Prostate gland (tissue), 2 donors: ENCODE results near the gene TRIM27.

Experiments used
- CTCF ChIP-seq, 4 experiments: fragments of 200-600 bp in 2 of 4; fragments of 450-650 bp in 2 of 4; sonication (generic) in 2 of 4; IDR thresholded peaks; 1 replicate in 3 of 4; 2 replicates in 1 of 4; pipeline ENCODE4 v1.5.1; 2016 to 2019; ENCODE audit warnings: antibody characterized with exemption in 4 of 4, mild to moderate bottlenecking in 2 of 4, moderate library complexity in 2 of 4
- POLR2A ChIP-seq: fragments of 450-650 bp; IDR thresholded peaks from one replicate; pipeline ENCODE4 v1.6.1; 2016; ENCODE audit warnings: antibody characterized with exemption, mild to moderate bottlenecking
- POLR2AphosphoS5 ChIP-seq: sonication (generic); formaldehyde crosslinking; IDR thresholded peaks from one replicate; pipeline ENCODE4 v1.6.1; 2017; ENCODE audit warnings: antibody characterized with exemption

- TF ChIP-seq POLR2A (no peak), POLR2AphosphoS5 (no peak), CTCF (IDR thresholded peaks at IDR 0.05) (no peak)
Observed at GRCh38 chr6:28860581-28860980, 63.2 kb downstream of the TRIM27 start.
